H9 (cell line): ENCODE results near the gene ACTN4. TPM values are rescaled to one million over a fixed set of nuclear protein-coding genes. Genes with fewer than 3 reads are reported as not detected.
A peak's percentile ranks its signal among the peaks of the same experiment; 100 is the strongest.

Experiments used
- DNase-seq: peaks from one replicate; pipeline ENCODE4 v3.0.0-alpha.2; 2017
- H2AFZ ChIP-seq: one replicate; pipeline ENCODE4 v1.6.1; 2013; ENCODE audit warnings: mild to moderate bottlenecking, low read length, control low read depth, moderate library complexity
- H2AK5ac ChIP-seq: 2 replicates; pipeline ENCODE4 v1.6.1; 2013; ENCODE audit warnings: low read length, control low read depth, mixed read lengths; ENCODE audit not compliant: insufficient read length
- H2BK120ac ChIP-seq: one replicate; pipeline ENCODE4 v1.6.1; 2013; ENCODE audit warnings: low read depth, mild to moderate bottlenecking, low read length, control low read depth, inconsistent platforms; ENCODE audit not compliant: poor library complexity, severe bottlenecking
- H2BK12ac ChIP-seq: 2 replicates; pipeline ENCODE4 v1.6.1; 2013; ENCODE audit warnings: low read length, control low read depth, mixed read lengths, low read depth; ENCODE audit not compliant: insufficient read length
- H2BK15ac ChIP-seq: 2 replicates; pipeline ENCODE4 v1.6.1; 2013; ENCODE audit warnings: low read depth, low read length, control low read depth
- H2BK20ac ChIP-seq: one replicate; pipeline ENCODE4 v1.6.1; 2013; ENCODE audit warnings: low read depth, mild to moderate bottlenecking, low read length, control low read depth, inconsistent platforms; ENCODE audit not compliant: poor library complexity, severe bottlenecking
- H2BK5ac ChIP-seq: 2 replicates; pipeline ENCODE4 v1.6.1; 2013; ENCODE audit warnings: low read length, control low read depth, mixed read lengths; ENCODE audit not compliant: insufficient read length
- H3K14ac ChIP-seq: 2 replicates; pipeline ENCODE4 v1.6.1; 2013; ENCODE audit warnings: low read length, control low read depth; ENCODE audit not compliant: insufficient read depth
- H3K18ac ChIP-seq: 2 replicates; pipeline ENCODE4 v1.6.1; 2013; ENCODE audit warnings: low read depth, mild to moderate bottlenecking, mixed read lengths, low read length, control low read depth; ENCODE audit not compliant: insufficient read length
- H3K23ac ChIP-seq: 2 replicates; pipeline ENCODE4 v1.6.1; 2013; ENCODE audit warnings: low read length, control low read depth, mixed read lengths, low read depth; ENCODE audit not compliant: insufficient read length
- H3K23me2 ChIP-seq: 2 replicates; pipeline ENCODE4 v1.6.1; 2013; ENCODE audit warnings: low read depth, mild to moderate bottlenecking, mixed read lengths, low read length, control low read depth; ENCODE audit not compliant: insufficient read length, poor library complexity, severe bottlenecking
- H3K27ac ChIP-seq: 2 replicates; pipeline ENCODE4 v1.5.1; 2013; ENCODE audit warnings: low read length, control low read depth, mixed read lengths, low read depth; ENCODE audit not compliant: insufficient read length
- H3K27me3 ChIP-seq: 2 replicates; pipeline ENCODE4 v1.6.1; 2013; ENCODE audit warnings: low read length, control low read depth, inconsistent platforms; ENCODE audit not compliant: insufficient read depth
- H3K4ac ChIP-seq: 2 replicates; pipeline ENCODE4 v1.6.1; 2013; ENCODE audit warnings: low read depth, mild to moderate bottlenecking, control low read depth, inconsistent platforms, low read length, moderate library complexity
- H3K4me1 ChIP-seq: 2 replicates; pipeline ENCODE4 v1.6.1; 2013; ENCODE audit warnings: low read length, control low read depth, inconsistent platforms; ENCODE audit not compliant: insufficient read depth
- H3K4me2 ChIP-seq: 2 replicates; pipeline ENCODE4 v1.6.1; 2013; ENCODE audit warnings: low read length, control low read depth, mixed read lengths; ENCODE audit not compliant: insufficient read length, insufficient read depth
- H3K56ac ChIP-seq: 2 replicates; pipeline ENCODE4 v1.6.1; 2013; ENCODE audit warnings: low read depth, mild to moderate bottlenecking, mixed read lengths, low read length, control low read depth; ENCODE audit not compliant: insufficient read length
- H3K79me1 ChIP-seq: 2 replicates; pipeline ENCODE4 v1.6.1; 2013; ENCODE audit warnings: low read depth, mild to moderate bottlenecking, moderate library complexity, low read length, control low read depth, inconsistent platforms; ENCODE audit not compliant: insufficient read depth, poor library complexity, severe bottlenecking
- H3K79me2 ChIP-seq: 2 replicates; pipeline ENCODE4 v1.6.1; 2013; ENCODE audit warnings: low read length, control low read depth, inconsistent platforms; ENCODE audit not compliant: insufficient read depth
- H3K9ac ChIP-seq: 2 replicates; pipeline ENCODE4 v1.6.1; 2013; ENCODE audit warnings: low read length, control low read depth, mixed read lengths; ENCODE audit not compliant: insufficient read length; ENCODE audit errors: extremely low read depth
- H3K9me3 ChIP-seq: one replicate; pipeline ENCODE4 v1.6.1; 2013; ENCODE audit warnings: low read depth, low read length, inconsistent platforms; ENCODE audit not compliant: control insufficient read depth
- H3T11ph ChIP-seq: one replicate; pipeline ENCODE4 v1.6.1; 2013; ENCODE audit warnings: mild to moderate bottlenecking, low read length, control low read depth, inconsistent platforms
- H4K20me1 ChIP-seq: one replicate; pipeline ENCODE4 v1.6.1; 2013; ENCODE audit not compliant: control insufficient read depth, insufficient read length, insufficient read depth
- H4K5ac ChIP-seq: 2 replicates; pipeline ENCODE4 v1.6.1; 2013; ENCODE audit warnings: low read depth, mild to moderate bottlenecking, mixed read lengths, low read length, control low read depth; ENCODE audit not compliant: insufficient read length
- H4K8ac ChIP-seq: replicated peaks from 2 replicates; pipeline ENCODE4 v1.6.1; 2013; ENCODE audit warnings: low read length, control low read depth, mixed read lengths, low read depth; ENCODE audit not compliant: insufficient read length
- H4K91ac ChIP-seq: 2 replicates; pipeline ENCODE4 v1.6.1; 2013; ENCODE audit warnings: low read depth, mild to moderate bottlenecking, moderate library complexity, mixed read lengths, low read length, control low read depth; ENCODE audit not compliant: insufficient read length
- H3K27ac Mint-ChIP-seq, 3 experiments: 2 replicates in 2 of 3; 3 replicates in 1 of 3; pipeline ENCODE4 v1.8.0; 2020 to 2021; ENCODE audit warnings: mixed read lengths in 3 of 3, mild to moderate bottlenecking in 1 of 3, moderate library complexity in 1 of 3
- H3K27me3 Mint-ChIP-seq: 2 replicates; pipeline ENCODE4 v1.8.0; 2021; ENCODE audit warnings: low read depth, mild to moderate bottlenecking, moderate library complexity, mixed read lengths
- H3K36me3 Mint-ChIP-seq, 3 experiments: 2 replicates in 2 of 3; 3 replicates in 1 of 3; pipeline ENCODE4 v1.8.0; 2020 to 2021; ENCODE audit warnings: low read depth in 3 of 3, mixed read lengths in 3 of 3; ENCODE audit not compliant: insufficient read depth in 1 of 3
- H3K4me1 Mint-ChIP-seq, 2 experiments: 2 replicates each; pipeline ENCODE4 v1.8.0; 2020; ENCODE audit warnings: mixed read lengths in 2 of 2
- H3K4me3 Mint-ChIP-seq, 2 experiments: 2 replicates in 1 of 2; 3 replicates in 1 of 2; pipeline ENCODE4 v1.8.0; 2020 to 2021; ENCODE audit warnings: mild to moderate bottlenecking in 2 of 2, mixed read lengths in 2 of 2, moderate library complexity in 1 of 2
- H3K9me3 Mint-ChIP-seq, 2 experiments: 2 replicates in 1 of 2; 3 replicates in 1 of 2; pipeline ENCODE4 v1.8.0; 2020; ENCODE audit warnings: mild to moderate bottlenecking in 2 of 2, mixed read lengths in 2 of 2, moderate library complexity in 1 of 2
- CTCF ChIP-seq: fragments of 200-600 bp; sonication (generic); conservative IDR thresholded peaks from 3 replicates; pipeline ENCODE4 v1.8.0; 2021; ENCODE audit warnings: antibody characterized with exemption, mild to moderate bottlenecking
- WGBS: extraction: QIAGEN DNeasy Blood & Tissue Kit; methylation state at CpG from one replicate; pipeline ENCODE4 v1.1.7; 2013; ENCODE audit warnings: missing lambda C conversion rate, low lambda C conversion rate, mixed read lengths; ENCODE audit not compliant: insufficient read length; ENCODE audit errors: extremely low coverage; 5-methylcytosine and 5-hydroxymethylcytosine counted together
- total RNA-seq: library from RNA; stranded (reverse); gene quantifications from 2 replicates; pipeline ENCODE4 v1.2.1, GENCODE V29; 2021

ACTN4 gene
- total RNA-seq, 1 experiment from 2014 or later: 369 TPM

- Mint-ChIP-seq H3K27ac (peak overlapping the region; percentile 97 to 100 (median 98)), H3K36me3 (peaks cover 20 to 40% (median 31%) of the 10 kb centered on the region in 3 experiments; a peak in 6 of 7 replicates), H3K4me3 (peak overlapping the region in 1 of 2 experiments; percentile 65), H3K9me3 (peaks cover 0 to 4% of the 10 kb centered on the region in 2 experiments; a peak in 4 of 5 replicates), H3K4me1 (peaks cover 59 to 73% of the 10 kb centered on the region in 2 experiments), H3K27me3 (no peaks in the 10 kb centered on the region)
- Histone ChIP-seq H2BK12ac (peak overlapping the region; percentile 98), H4K8ac (no peak overlapping the region), H3K79me1 (peaks cover 3% of the 10 kb centered on the region), H2AFZ (no peak overlapping the region), H3K18ac (peak overlapping the region; percentile 85), H3K4ac (peak overlapping the region; percentile 72), H2BK20ac (no peak overlapping the region), H4K5ac (peak overlapping the region; percentile 5), H3K27ac (peak overlapping the region; percentile 86), H3K23ac (no peak overlapping the region), H3K27me3 (no peaks in the 10 kb centered on the region), H3K9ac (peak overlapping the region; percentile 33), H4K20me1 (no peaks in the 10 kb centered on the region), H3K56ac (no peak overlapping the region), H2BK5ac (peak overlapping the region; percentile 60), H3K9me3 (no peaks in the 10 kb centered on the region), H4K91ac (peak overlapping the region; percentile 89), H3K79me2 (peaks cover 18% of the 10 kb centered on the region; the same call in 1 of the 2 replicates), H3K4me2 (peak overlapping the region; percentile 26), H3T11ph (peak overlapping the region; percentile 23), H3K4me1 (peaks cover 15% of the 10 kb centered on the region; the same call in 1 of the 2 replicates), H2AK5ac (no peak overlapping the region), H2BK15ac (no peak overlapping the region), H3K23me2 (no peaks in the 10 kb centered on the region), H3K14ac (peak overlapping the region; percentile 89), H2BK120ac (no peak overlapping the region)
- WGBS: no CpG with 5 or more reads among the region's 10 CpGs
- DNase-seq: peak; percentile 56
- peak; percentile 56 for TF ChIP-seq CTCF
These were observed 38.4 kb downstream of the ACTN4 start for GRCh38 chr19:38685666-38686529.
